GM12891 (cell line): ENCODE measurements around the gene DHRSX.

Experiments used
- POLR2A ChIP-seq: IDR thresholded peaks from 2 replicates; pipeline ENCODE4 v1.6.1; 2011; ENCODE audit warnings: low read depth, low read length, control low read depth
- POLR2AphosphoS5 ChIP-seq: IDR thresholded peaks from 2 replicates; pipeline ENCODE4 v1.6.1; 2011; ENCODE audit warnings: low read depth, low read length, control low read depth
- POU2F2 ChIP-seq: IDR thresholded peaks from 2 replicates; pipeline ENCODE4 v1.6.1; 2011; ENCODE audit warnings: low read depth, mild to moderate bottlenecking, control low read depth, low read length, moderate library complexity
- SPI1 ChIP-seq: IDR thresholded peaks from 2 replicates; pipeline ENCODE4 v1.6.1; 2011; ENCODE audit warnings: low read depth, low read length, control low read depth
- TAF1 ChIP-seq: IDR thresholded peaks from 2 replicates; pipeline ENCODE4 v1.6.1; 2011; ENCODE audit warnings: low read depth, low read length, control low read depth

- TF ChIP-seq POLR2AphosphoS5 (no peak), POLR2A (no peak), TAF1 (no peak), SPI1 (no peak), POU2F2 (no peak)
Observed at GRCh38 chrX:2542826-2543521, 42.2 kb upstream of the DHRSX start.
